ENCODE data around the gene EPHB2. TPM values are rescaled to one million over a fixed set of nuclear protein-coding genes. Genes with fewer than 3 reads are reported as not detected.
A peak's percentile ranks its signal among the peaks of the same experiment; 100 is the strongest.
"Not testable (repeated sequence)": the region's sequence is repeated elsewhere in the genome, so short reads cannot be mapped to it uniquely, and the experiment has no call there.

EPHB2 gene
- polyA plus RNA-seq (ENCODE audit: insufficient read length in 3 of 3), result 10 to 100 TPM; 11.4 to 16.6 (median 14.4) TPM
- long read RNA-seq, donor 1, partial matches to known transcripts, result 0 of 2 reads
- long read RNA-seq, donor 1, other reads (novel, unspliced or antisense), result 0 of 2 reads
- long read RNA-seq, donor 2, partial matches to known transcripts, result 6 of 9 reads
- long read RNA-seq, donor 2, other reads (novel, unspliced or antisense), result 0 of 9 reads
- long read RNA-seq, donor 3, partial matches to known transcripts, result 6 of 7 reads
- long read RNA-seq, donor 3, other reads (novel, unspliced or antisense), result 0 of 7 reads
- long read RNA-seq, donor 4, partial matches to known transcripts, result 0 of 3 reads
- long read RNA-seq, donor 4, other reads (novel, unspliced or antisense), result 0 of 3 reads
- long read RNA-seq, donor 5, partial matches to known transcripts, result 0 of 1 reads
- long read RNA-seq, donor 5, other reads (novel, unspliced or antisense), result 0 of 1 reads
- long read RNA-seq, donor 6, partial matches to known transcripts, result 0 of 1 reads
- long read RNA-seq, donor 6, other reads (novel, unspliced or antisense), result 0 of 1 reads
- long read RNA-seq, donor 7, partial matches to known transcripts, result 5 of 5 reads
- long read RNA-seq, donor 7, other reads (novel, unspliced or antisense), result 0 of 5 reads
- long read RNA-seq, donor 8, partial matches to known transcripts, result 23 of 28 reads
- long read RNA-seq, donor 8, other reads (novel, unspliced or antisense), result 0 of 28 reads
- long read RNA-seq, donor 9, result 0 reads
- long read RNA-seq, donor 10, partial matches to known transcripts, result 0 of 1 reads
- long read RNA-seq, donor 10, other reads (novel, unspliced or antisense), result 0 of 1 reads
- long read RNA-seq, donor 11, partial matches to known transcripts, result 0 of 1 reads
- long read RNA-seq, donor 11, other reads (novel, unspliced or antisense), result 0 of 1 reads
- long read RNA-seq, donor 12, partial matches to known transcripts, result 0 of 3 reads
- long read RNA-seq, donor 12, other reads (novel, unspliced or antisense), result 0 of 3 reads
- long read RNA-seq, donor 13, result 0 reads
- long read RNA-seq, donor 14, result 0 reads
- long read RNA-seq, donor 15, partial matches to known transcripts, result 10 of 13 reads
- long read RNA-seq, donor 15, other reads (novel, unspliced or antisense), result 0 of 13 reads
- long read RNA-seq, donor 16, partial matches to known transcripts, result 0 of 3 reads
- long read RNA-seq, donor 16, other reads (novel, unspliced or antisense), result 0 of 3 reads

DNA sequence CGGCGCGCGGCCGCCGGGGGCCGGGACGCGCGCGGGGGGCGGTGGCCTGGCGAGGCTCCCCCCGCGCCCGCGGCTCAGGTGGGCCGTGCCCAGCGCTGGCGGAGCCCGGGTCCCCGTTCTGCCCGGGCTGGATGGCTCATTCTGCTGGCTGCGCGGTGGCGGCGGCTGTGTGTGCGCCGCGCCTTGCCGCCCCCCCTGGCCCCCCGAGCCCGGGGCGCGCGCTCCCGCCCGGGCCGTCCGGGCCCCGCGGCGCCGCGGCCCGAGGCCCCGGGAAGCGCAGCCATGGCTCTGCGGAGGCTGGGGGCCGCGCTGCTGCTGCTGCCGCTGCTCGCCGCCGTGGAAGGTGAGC, at the start of gene EPHB2:
TSS of gene EPHB2 (plus strand) at position 139 of the 349 bp plus-strand sequence. CDS start at position 283, 144 bp downstream.
- no peak for DNase-seq

- DNase-seq, result no peak
These were observed 48.8 kb upstream of the EPHB2 start for GRCh38 chr1:22661880-22662279.

DNA sequence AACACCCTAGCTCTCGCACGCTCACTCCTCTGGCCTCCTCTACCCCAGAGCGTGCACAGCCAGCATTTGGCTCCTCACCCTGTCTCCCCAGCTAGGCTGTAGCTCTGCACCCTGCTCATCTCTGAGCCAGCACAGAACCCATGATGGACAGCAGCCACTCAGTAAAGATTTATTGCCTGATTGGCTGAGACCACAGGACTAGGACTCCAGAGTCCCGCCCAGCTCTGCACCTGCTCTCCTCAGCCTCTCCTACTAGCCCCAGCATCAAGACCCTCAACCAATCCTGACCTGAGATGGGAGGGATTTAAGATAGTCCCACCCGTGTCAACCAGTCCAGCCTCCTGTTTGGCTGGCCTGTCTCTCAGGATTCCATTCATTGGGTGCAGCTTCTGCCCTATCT, 48.3 kb upstream of the EPHB2 start:
- no peak for DNase-seq

GRCh38 chr1:22662986-22663408, 47.6 kb upstream of the EPHB2 start:
- DNase-seq, result no peak

DNA sequence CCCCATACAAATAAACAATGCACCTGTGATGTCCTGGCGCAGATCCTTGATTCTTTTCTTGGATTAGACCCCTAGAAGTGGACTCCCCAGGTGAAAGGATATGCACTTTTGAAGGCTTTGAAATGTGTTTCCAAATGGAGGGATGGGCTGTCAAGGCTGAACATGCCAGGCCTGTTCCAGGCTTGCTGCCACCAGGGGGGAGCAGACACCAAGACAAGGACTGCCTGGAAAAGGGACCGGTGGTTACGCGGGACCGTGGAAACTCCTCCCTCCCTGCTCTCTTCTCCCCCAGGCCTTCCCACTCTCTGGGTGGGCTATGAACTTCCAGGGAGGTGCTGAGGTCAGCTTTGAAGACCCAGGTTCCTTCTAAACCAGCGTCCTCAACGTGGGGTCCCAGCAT, 44.9 kb upstream of the EPHB2 start:
- DNase-seq, result no peak

DNA sequence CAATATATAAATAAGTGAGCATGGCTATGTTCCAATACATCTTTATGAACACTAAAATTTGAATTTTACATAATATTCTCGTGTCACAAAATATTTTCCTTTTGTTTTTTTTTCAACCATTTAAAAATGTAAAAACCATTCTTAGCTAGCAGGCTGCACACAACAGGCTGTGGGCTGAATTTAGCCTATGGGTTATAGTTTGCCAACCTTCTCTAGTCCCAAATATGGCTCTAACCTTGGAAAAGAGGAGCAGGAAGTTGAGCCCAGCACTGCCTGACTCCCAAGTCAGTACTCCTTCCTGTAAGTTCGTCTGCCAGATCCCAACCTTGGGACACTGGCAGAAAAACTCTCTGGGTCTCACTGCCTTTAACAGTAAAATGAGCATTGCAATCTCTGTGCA, 44.2 kb upstream of the EPHB2 start:
- no peak for DNase-seq

- DNase-seq, result not testable (repeated sequence)
These were observed 41.8 kb upstream of the EPHB2 start for GRCh38 chr1:22668840-22669239.

GRCh38 chr1:22670352-22670975, 40.2 kb upstream of the EPHB2 start:
- DNase-seq, result no peak

- no peak for DNase-seq
These were observed 38.6 kb upstream of the EPHB2 start for GRCh38 chr1:22671999-22672398.

DNA sequence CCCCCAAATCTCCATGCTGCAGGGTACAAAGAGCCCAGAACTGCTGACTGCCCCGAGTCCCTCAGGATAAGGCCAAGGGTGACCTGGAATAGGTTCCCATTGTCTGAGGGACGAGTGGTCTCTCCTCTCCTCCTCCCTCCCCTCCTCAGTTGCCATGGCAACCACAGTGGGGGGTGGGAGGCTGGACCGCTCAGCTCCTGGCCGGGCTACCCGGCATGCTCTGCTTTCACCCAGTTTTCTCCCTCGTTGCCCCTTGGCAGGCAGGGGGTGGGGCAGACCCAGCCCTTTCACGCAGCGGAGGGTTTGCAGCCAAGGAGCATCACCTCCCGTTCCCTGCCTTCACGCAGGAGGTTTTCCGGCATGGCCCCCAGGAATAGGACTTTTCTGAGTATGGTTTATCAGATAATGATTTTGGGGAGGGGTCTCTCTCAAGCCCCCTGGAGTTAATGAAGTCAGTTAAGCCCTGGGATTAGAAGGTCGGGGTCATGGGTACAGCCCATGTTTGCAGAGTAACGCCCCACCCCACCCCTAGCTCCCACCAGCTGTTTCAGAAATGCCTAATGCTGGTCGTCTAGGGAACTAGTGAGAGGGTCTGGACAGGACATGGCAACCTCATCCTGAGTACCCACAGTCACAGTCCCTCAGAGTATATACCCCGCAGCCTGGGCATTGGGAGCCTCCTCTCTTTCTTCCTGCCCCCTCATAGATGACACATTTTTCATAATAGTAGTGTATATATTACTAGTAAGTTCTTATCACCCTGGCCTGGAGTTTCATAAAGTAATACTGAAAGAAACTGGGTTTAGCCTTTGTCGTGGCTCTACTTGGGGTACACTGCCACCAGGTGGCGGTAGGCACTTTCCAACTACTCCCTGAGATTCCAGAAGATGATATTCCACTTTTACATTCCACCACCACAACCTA, 36.9 kb upstream of the EPHB2 start:
- DNase-seq, result peak; percentile 54

DNA sequence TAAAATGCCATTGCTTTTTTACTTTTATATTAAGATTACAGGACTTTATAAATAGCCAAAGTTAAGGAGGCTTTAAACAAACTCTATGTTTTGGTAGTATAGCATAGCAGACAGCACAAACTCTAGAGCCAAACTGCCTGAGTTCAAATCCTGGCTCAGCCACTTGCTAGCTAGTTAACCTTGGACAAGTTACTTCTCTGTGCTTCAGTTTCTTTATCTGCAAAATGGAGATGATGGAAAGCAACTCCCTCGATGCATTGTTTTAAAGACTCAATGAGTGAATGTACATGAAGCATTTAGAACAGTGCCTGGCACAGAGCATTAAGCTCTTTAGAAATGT, 36.3 kb upstream of the EPHB2 start:
- no peak for DNase-seq

DNA sequence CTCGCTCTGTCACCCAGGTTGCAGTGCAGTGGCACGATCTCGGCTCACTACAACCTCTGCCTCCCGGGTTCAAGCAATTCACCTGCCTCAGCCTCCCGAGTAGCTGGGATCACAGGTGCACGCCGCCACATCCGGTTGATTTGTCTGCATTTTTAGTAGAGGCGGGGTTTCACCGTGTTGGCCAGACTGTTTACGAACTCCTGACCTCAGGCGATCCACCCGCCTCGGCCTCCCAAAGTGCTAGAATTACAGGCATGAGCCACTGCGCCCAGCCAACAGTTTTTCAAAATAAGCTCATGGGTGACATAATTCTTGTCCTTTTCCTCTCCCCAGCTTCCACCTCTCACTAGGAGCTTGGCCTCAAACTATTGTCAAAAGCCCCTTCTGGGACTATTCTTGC, 34.5 kb upstream of the EPHB2 start:
- DNase-seq, result not testable (repeated sequence)

- no peak for DNase-seq
These were observed 33.6 kb upstream of the EPHB2 start for GRCh38 chr1:22676916-22677583.

GRCh38 chr1:22677931-22678896, 32.4 kb upstream of the EPHB2 start:
- DNase-seq, result no peak

DNA sequence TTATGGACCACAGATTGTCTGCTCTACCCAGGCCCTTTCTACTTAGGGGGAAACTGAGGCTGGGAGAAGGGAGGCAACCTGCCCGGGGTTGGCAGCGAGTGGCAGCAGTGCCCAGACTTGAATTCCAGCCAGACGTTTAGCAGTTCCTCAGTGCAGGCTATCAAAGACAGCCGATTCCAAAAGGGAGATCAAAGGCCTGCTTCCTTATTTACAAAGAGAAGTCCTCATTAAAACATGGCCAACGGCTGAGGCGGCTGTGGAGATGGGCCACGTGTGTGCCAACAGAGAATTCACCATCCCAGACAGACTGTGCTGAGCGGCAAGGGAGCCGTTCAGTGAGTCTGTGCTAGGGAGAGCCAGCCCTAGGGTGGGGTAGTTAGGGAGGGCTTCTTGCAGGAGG, 29.9 kb upstream of the EPHB2 start:
- DNase-seq, result no peak

DNA sequence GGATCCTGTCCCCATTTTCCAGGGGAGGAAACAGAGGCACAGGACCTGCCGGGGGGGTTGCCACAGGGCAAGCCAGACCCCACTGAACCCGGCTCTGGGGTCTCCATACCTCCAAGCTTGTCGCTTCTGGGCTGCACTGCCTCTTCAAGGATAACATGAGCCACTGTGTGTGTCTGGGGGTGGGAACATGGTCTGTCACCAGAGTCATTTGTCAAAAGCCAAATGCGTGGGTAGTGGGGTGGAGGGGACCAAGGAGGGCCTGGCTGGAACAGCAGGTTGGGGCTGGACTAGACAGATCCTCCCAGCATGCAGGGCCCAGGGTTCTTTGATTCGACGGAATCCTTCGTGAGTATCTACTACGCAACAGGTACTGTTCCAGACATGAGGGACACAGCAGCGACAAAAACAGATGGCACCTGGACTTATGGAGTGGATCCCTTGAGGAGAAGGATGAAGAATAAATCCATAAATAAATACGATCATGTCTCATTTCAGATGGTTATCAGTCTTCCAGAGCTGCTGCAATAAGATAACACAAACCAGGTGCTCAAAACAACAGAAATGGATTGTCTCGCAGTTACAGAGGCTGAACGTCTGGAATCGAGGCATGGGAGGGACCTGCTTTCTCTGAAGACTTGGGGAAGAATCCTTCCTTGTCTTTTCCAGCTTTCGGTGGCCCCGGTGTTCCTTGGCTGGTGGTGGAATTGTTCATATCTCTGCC, 28.9 kb upstream of the EPHB2 start:
- no peak for DNase-seq

GRCh38 chr1:22683547-22683946, 27.1 kb upstream of the EPHB2 start:
- no peak for DNase-seq

DNA sequence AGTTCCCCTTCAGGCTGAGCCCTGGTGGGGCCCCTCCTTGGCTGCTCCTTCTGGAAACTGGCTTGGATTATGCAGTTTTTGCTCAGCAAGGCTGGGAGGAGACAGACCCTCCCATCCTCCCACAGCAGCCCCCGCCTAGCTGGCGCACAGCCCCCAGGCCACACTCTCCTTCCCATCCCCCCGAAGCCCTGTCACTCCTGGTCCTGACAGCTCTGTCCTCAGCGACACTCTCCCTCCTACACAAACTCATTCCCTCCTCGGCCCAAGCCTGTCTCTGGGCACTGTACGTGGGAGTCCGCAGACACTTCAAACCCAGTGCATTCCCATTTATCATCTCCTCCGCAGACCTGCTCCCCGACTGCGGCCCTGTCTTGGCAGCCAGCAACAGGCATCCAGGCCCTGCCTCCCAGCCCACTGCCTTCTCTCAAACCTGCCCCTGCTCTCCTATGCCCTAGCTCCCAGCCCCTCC, 25.0 kb upstream of the EPHB2 start:
- DNase-seq, result peak; percentile 87
